MM.1S (cell line): Measurements from ENCODE around the gene TAS2R60.

Source experiments
- EZH2 ChIP-seq: fragments of 300-600 bp; sonication (generic); optimal IDR thresholded peaks from 2 replicates; pipeline ENCODE3; 2017; ENCODE audit warnings: low read depth, mild to moderate bottlenecking, antibody characterized with exemption, low read length, mixed read lengths
- EZH2phosphoT487 ChIP-seq: fragments of 300-600 bp; sonication (generic); IDR thresholded peaks from 2 replicates; pipeline ENCODE4 v1.6.1; 2018; ENCODE audit warnings: antibody characterized with exemption, low read length
- TF ChIP-seq, protein P1 (sequence below): fragments of 300-600 bp; sonication (generic); IDR thresholded peaks from 2 replicates; pipeline ENCODE4 v1.5.1; 2016; ENCODE audit warnings: antibody characterized with exemption, low read length, mixed read lengths

GRCh38 chr7:143422033-143422432, 21.2 kb upstream of the TAS2R60 start:
- TF ChIP-seq, protein P1, sequence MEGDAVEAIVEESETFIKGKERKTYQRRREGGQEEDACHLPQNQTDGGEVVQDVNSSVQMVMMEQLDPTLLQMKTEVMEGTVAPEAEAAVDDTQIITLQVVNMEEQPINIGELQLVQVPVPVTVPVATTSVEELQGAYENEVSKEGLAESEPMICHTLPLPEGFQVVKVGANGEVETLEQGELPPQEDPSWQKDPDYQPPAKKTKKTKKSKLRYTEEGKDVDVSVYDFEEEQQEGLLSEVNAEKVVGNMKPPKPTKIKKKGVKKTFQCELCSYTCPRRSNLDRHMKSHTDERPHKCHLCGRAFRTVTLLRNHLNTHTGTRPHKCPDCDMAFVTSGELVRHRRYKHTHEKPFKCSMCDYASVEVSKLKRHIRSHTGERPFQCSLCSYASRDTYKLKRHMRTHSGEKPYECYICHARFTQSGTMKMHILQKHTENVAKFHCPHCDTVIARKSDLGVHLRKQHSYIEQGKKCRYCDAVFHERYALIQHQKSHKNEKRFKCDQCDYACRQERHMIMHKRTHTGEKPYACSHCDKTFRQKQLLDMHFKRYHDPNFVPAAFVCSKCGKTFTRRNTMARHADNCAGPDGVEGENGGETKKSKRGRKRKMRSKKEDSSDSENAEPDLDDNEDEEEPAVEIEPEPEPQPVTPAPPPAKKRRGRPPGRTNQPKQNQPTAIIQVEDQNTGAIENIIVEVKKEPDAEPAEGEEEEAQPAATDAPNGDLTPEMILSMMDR = no peak
- no peak for TF ChIP-seq EZH2phosphoT487
- no peak for TF ChIP-seq EZH2
